GM18511 (cell line): Measurements from ENCODE around the gene AEBP1.

Experiments used
- ATAC-seq: cut with Tn5 transposase; IDR thresholded peaks from one replicate; pipeline ENCODE4 v1.9.1; 2021; ENCODE audit warnings: mild to moderate bottlenecking, moderate library complexity; ENCODE audit not compliant: unreplicated experiment

AEBP1 gene

DNA sequence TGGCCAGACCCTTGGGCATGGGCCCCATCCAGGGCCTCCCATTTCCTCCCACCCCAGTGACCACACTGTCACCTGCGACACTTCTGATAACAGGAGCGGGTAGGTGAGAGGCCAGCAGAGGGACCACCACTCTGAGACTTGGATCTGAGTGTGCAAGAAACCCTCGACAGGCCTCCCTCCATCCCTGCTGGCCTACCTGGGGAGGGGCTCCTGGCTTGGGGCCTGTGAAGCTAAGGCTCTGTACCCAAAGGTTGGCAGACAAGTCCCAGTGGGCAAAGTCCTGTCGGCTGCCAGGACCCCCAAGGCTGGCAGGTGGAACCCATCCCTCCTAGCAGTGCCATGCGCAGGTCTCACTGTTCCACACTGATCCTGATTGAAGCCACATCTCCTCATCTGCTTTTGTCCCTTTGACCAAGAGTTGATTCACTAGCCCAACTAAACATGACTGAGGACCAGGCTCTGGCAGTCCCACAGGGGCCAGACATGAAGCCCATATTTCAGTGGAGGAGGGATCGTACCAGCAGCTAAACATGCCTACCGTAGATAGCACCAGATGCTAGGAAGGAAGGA lies 37.6 kb upstream of the AEBP1 start:
- no peak for ATAC-seq

- no peak for ATAC-seq
Observed at GRCh38 chr7:44067064-44067951, 36.8 kb upstream of the AEBP1 start.

GRCh38 chr7:44068054-44068453 lies 36.1 kb upstream of the AEBP1 start:
- no peak for ATAC-seq

GRCh38 chr7:44071726-44072363 lies 32.3 kb upstream of the AEBP1 start:
- ATAC-seq = no peak

GRCh38 chr7:44072364-44073231 lies 31.5 kb upstream of the AEBP1 start:
- no peak for ATAC-seq

GRCh38 chr7:44073664-44074348 lies 30.3 kb upstream of the AEBP1 start:
- ATAC-seq = peak; percentile 76

DNA sequence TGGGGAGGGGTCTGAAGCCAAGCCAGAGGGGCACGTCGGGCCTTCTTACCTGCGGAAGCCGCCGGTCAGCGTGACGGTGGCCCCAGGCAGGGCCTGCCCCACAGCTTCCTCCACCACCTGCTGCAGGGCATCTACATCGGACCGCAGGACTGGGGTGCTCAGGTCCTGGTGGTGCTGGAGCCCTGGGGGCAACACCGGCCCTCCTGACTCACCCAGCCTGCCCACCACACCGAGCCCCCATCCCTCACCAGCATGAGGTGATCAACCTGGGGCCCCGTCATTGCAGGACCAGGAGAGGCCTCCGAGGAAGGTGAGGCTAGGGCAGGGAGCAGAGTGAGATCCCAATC lies 29.8 kb upstream of the AEBP1 start:
- peak; percentile 15 for ATAC-seq

DNA sequence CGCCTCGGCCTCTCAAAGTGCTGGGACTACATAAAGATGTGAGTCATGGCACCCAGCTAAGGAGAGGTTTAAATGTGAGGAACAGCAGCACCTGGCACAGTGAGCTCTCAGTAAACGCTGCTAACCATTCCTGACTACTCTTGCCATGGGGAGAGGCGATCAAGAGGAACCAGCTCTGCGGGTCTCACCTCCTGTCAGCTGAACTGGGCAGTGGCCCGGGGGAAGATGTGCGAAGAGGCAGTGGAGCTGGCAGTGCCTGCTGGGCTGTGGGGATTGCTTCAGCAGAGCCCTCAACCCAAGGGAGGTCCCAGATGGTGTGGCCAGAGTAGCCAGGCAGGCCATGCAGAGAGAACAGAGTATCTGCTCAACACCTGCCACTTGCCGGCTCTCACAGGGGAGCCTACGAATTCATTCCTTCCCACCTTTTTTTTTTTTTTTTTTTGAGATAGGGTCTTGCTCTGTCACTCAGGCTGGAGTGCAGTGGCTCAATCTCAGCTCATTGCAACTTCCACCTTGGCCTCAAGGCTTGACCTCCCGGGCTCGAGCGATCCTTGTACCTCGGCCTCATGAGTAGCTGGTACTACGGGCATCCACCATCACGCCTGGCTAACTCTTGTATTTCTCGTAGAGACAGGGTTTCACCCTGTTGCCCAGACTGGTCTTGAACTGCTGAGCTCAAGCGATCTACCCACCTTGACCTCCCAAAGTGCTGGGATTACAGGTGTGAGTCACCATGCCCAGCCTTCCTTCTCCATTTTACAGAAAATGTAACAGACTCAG lies 28.7 kb upstream of the AEBP1 start:
- no peak for ATAC-seq

DNA sequence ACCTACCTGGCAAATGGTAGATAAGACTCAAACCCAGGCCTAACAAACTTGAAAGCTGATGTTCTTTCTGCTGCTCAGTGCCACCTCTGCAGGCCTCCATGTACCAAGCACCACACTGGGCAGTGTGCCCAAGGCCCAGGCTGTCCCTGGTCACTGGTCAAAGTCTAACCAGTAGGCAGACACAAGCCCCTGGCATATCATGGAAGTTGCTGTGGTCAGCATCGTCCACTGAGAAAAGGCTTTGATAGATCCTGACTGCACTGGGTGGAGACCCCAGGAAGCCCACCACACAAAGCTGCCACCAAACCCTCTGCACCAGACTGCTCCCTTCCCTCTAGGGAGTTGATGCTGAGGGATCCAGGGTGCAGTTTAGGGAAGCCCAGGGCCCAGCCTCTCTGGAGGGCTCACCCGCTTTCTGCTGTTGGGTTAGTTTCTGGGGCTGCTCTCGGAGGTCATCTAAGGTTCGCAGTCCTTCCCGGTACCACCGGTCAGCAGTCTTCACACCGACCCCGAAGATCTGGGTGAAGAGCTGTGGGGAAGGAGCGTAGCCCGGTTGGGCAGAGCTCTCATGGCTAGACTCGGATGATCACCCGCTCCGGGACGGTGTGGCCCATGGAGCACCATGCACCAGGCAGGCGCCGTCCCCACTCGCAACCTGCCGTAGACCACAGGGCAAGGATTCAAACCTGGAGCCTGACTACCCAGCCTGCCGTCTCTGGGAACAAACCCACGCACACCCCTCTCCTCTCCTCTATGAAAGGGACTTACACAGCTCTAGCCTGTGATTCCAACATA lies 27.8 kb upstream of the AEBP1 start:
- ATAC-seq = no peak

GRCh38 chr7:44077061-44077460 lies 27.1 kb upstream of the AEBP1 start:
- no peak for ATAC-seq

DNA sequence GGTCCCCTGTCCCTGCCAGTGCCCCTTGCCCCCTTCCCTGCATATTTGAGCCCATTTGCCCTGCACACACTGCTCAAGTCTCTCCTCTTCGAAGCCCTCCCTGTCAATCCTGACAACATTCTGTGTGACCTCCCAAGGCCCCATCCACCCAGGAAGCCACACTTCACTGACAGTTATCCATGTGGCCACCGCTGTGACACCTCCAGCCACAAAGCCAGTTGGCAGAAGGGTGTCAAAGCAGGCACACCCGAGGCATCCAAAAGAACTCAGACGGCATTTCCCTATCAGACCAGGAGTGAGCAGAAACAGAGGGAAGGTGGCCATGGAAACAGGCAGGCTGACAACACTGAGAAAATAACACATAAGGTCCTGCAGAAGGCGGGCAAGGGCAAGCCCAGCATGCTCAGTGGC lies 26.5 kb upstream of the AEBP1 start:
- no peak for ATAC-seq

DNA sequence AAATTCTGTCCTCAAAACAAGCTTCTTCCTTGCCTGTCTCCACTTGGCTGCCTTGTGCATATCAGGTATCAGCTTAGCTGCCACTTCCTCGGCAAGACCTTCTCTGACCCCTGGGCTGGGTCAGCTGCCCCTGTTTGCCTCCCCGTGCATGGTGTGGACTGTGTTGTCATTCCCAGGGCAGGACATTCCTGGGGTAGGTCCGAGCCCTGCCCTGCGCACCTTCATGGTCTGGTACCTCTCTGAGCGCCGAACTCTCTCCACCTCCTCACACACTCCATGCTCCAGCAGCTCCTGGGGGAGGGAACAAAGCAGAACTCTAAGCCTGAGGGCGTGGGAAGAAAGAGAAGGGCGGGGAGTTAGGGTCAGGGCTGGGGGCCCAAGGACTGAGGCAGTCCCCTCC lies 25.6 kb upstream of the AEBP1 start:
- no peak for ATAC-seq

- ATAC-seq = no peak
Observed at GRCh38 chr7:44079331-44080021, 24.7 kb upstream of the AEBP1 start.

DNA sequence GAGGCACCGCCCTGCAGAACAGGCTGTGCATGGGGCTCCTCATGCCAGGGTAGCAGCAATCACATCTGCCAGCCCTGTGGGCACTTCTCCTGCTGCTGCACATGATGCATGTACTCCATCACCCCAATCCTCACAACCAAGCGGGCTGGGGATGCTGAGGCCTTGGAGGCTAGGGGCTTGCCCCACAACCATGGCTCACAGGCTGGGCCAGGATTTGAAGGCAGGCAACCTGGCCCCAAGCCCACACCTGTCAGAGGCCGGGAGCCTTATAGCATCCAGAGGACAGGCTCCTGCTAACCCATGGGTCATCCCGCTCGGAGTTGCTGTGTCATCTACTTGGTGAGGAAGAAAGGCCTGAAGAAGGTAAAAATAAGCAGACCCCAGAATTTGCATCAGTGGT lies 24.0 kb upstream of the AEBP1 start:
- ATAC-seq = no peak

DNA sequence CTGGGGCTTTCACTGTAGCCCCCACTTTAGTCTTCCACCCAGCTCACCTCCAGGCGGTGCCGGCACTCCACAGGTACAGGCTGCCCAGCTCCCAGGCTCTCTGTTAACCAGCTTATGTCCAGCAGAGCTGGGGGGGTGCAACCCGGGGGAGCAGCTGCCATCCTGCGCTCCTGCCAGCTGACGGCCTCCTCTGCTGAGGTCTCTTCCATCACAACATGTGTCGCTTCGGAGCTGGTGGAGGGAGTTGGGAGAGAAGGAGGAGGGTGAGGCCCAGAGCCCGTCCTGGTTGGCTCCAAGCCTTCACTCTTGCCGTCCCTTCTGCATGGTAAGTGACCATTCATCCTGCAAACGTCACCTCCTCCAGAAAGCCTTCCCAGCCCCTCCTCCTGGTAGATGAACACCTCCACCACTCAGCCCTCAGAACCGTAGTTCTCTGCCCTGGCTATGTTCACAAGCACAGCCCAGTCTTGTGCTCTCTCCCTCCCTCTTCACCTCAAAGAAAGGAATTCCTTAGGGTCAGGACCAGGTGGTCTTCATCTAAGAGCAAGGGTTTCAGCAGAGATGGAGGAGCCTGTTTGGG lies 23.4 kb upstream of the AEBP1 start:
- ATAC-seq = no peak

DNA sequence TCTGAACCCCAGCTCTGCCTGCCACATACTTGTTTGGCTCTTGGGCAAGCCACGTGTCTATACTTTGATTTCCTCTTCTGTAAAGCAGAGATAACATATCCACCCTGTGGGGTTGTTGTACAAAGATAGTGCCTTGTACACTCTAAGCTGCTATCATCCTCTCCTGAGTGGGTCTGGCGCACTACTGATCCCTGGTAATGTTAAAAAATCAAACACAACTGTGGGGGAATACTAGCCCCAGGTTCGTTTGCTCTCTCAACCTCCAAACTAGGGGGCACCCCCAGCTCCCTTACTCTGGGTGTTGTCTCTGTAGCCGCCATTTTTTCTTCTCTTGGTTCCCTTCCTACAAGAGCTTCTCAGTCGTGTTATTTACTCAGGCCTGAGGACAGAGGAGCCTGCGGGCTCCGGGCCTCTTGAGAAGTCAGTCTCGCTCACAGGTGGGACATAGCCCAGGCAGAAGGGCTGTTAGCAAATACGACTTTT lies 22.8 kb upstream of the AEBP1 start:
- no peak for ATAC-seq

DNA sequence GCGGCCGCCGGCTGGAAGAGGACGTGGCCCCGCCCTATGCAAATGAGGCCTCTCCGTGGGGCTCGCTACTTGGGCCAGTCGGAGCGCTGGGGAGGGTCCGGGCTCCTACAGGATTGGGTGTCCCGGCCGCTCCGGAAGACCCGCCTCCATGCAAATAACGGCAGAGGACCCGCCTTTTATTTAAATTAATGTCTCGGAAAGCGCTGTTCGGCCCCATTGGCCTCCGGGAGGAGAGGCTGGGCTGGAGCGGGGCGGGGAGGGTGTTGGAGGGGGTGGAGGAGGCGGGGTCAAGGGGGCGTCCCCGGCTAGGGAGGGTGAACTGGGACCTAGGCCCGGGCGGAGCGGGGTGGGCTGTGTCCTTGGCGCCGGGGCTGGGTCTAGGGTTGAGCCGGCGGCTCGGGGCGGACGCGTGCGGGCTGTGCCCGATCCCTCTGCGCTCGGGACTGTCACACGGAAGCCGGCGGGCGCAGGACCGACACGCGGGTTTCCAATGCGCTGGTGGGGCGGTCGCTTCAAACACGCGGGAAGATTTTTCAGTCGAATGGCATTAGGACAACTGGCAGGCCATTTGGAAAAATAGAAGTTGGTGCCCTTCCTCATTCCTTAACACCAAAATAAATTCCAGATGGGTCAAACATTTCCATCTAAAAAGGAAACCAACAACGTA lies 21.5 kb upstream of the AEBP1 start:
- peak; percentile 91 for ATAC-seq
